CD4-positive, alpha-beta memory T cell (primary cell): ENCODE results near the gene ANKDD1A. TPM values are rescaled to one million over a fixed set of nuclear protein-coding genes. Genes with fewer than 3 reads are reported as not detected.
A peak's percentile ranks its signal among the peaks of the same experiment; 100 is the strongest.

Source experiments
- CTCF ChIA-PET: fragments of 350-600 bp; sonication (Branson Sonifier 250); formaldehyde crosslinking; loops from one replicate; lab custom pipeline; 2021; ENCODE audit warnings: inconsistent platforms; ENCODE audit not compliant: partially characterized antibody; lab: Charles Lee
- POLR2A ChIA-PET: fragments of 350-600 bp; sonication (Branson Sonifier 250); formaldehyde crosslinking; loops from one replicate; lab custom pipeline; 2021; ENCODE audit not compliant: partially characterized antibody; lab: Charles Lee
- DNase-seq, 5 donors: peaks; one replicate each; pipeline versions ENCODE4 v3.0.0 to v3.0.0-alpha.2; 2020 to 2022; ENCODE audit warnings: mixed read lengths in 1 of 5
- H3K27ac ChIP-seq: one replicate; pipeline ENCODE4 v1.7.0; 2013; ENCODE audit warnings: low read depth, low read length
- H3K27me3 ChIP-seq: 2 replicates; pipeline ENCODE4 v1.7.0; 2013; ENCODE audit warnings: mild to moderate bottlenecking, low read length, moderate library complexity; ENCODE audit not compliant: insufficient read depth
- H3K36me3 ChIP-seq: 2 replicates; pipeline ENCODE4 v1.7.0; 2013; ENCODE audit warnings: mild to moderate bottlenecking, low read length, moderate library complexity; ENCODE audit not compliant: insufficient read depth
- H3K4me1 ChIP-seq: 2 replicates; pipeline ENCODE4 v1.7.0; 2013; ENCODE audit warnings: mild to moderate bottlenecking, low read length, moderate library complexity; ENCODE audit not compliant: insufficient read depth
- H3K4me3 ChIP-seq, 2 donors: one replicate each; pipeline ENCODE4 v1.7.0; 2013; ENCODE audit warnings: low read length in 2 of 2, mild to moderate bottlenecking in 1 of 2
- H3K9me3 ChIP-seq, 2 donors: one replicate each; pipeline ENCODE4 v1.7.0; 2013; ENCODE audit warnings: low read length in 2 of 2, control low read depth in 1 of 2; ENCODE audit not compliant: control insufficient read depth in 1 of 2
- H3K27ac Mint-ChIP-seq, 7 donors: one replicate each; pipeline ENCODE4 v1.8.0; 2020 to 2021; ENCODE audit warnings: mixed read lengths in 7 of 7, mild to moderate bottlenecking in 6 of 7, inconsistent platforms in 3 of 7, moderate library complexity in 3 of 7
- H3K27me3 Mint-ChIP-seq, 2 donors: one replicate each; pipeline ENCODE4 v1.8.0; 2020 to 2021; ENCODE audit warnings: mixed read lengths in 2 of 2
- H3K36me3 Mint-ChIP-seq, 2 donors: one replicate each; pipeline ENCODE4 v1.8.0; 2020 to 2021; ENCODE audit warnings: mixed read lengths in 2 of 2, inconsistent platforms in 1 of 2, mild to moderate bottlenecking in 1 of 2
- H3K4me1 Mint-ChIP-seq, 4 donors: one replicate each; pipeline ENCODE4 v1.8.0; 2020 to 2021; ENCODE audit warnings: mixed read lengths in 4 of 4, mild to moderate bottlenecking in 1 of 4
- H3K4me3 Mint-ChIP-seq, 8 donors: one replicate each; pipeline ENCODE4 v1.8.0; 2020 to 2021; ENCODE audit warnings: mixed read lengths in 8 of 8, mild to moderate bottlenecking in 7 of 8, moderate library complexity in 6 of 8, inconsistent platforms in 3 of 8
- H3K9me3 Mint-ChIP-seq, 8 donors: one replicate each; pipeline ENCODE4 v1.8.0; 2020 to 2021; ENCODE audit warnings: mixed read lengths in 8 of 8, mild to moderate bottlenecking in 5 of 8, inconsistent platforms in 3 of 8, moderate library complexity in 1 of 8
- intact Hi-C: fragments of 100-400 bp; cut with micrococcal nuclease; formaldehyde crosslinking; loops from one replicate; pipeline ENCODE4 v1.15.1; 2023
- polyA plus RNA-seq, 2 donors: library from polyadenylated mRNA; unstranded; fragments of 300-500 nt; fragmentation: Illumina TruSeq; gene quantifications; one replicate each; pipeline ENCODE4 v1.2.3, GENCODE V29; 2021
- total RNA-seq, 2 experiments: library from RNA; stranded (reverse); gene quantifications; one replicate each; pipeline ENCODE4 v1.2.3, GENCODE V29; 2021

Gene ANKDD1A
- total RNA-seq (1 to 10 TPM; 4.5 to 5.9 TPM), polyA plus RNA-seq (1 to 10 TPM in 1 of 2 donors, under 1 TPM in 1; 0.16 to 1.7 TPM)

DNA sequence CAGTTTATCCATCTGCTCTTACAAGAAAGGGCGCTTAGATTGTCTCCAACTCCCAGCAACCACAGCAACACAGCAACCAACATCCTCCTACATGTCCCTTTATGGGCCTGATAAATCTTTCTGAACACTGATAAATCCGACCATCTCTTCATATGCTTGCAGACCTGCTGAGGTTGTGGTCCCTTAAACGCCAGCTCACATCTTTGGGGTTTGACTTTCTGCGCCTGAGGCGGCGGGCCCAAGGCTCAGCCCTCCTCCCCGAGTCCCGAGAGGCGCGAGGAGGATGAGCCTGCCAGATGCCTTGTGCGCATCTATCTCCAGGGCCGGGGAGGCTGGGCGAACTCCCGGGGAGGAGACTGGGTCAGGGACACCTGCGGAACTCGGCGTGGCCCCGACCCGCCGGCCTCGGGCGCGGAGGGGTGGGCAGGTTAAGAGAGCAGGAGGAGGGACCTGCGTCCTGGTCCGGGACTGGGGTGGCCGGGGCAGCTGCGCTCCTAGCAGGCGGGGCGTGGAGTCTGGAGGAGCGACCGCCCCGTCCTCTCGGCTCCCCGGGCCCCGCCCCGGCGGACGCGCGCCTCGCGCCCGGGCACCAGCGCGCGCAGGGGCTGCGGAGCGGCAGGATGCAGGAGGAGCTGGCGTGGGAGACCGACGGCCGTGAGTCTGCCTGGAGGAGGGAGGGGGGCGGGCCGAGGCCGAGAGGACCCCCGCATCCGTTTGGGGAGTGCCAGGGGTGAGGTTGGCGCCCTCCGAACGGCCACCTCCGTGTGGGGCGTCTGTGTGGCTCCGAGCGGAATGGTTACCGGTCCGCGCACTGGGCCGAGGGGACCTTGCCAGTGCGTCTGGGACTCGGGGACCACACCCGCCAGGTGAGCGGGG lies at the start of gene ANKDD1A:
ANKDD1A (plus strand) TSS at position 592 of the 876 bp plus-strand sequence; CDS start at position 621, 29 bp downstream.
- intact Hi-C loops, result no loop called here
- Histone ChIP-seq H3K4me1 (peaks cover 7% of the 10 kb centered on the region), H3K4me3 (peak within 1 kb of the TSS in 1 of 2 donors; percentile 47), H3K27ac (no peak within 1 kb of the TSS), H3K9me3 (no peaks in the 10 kb centered on the region), H3K27me3 (no peaks in the 10 kb centered on the region), H3K36me3 (no peaks in the 10 kb centered on the region)
- no peaks in the 10 kb centered on the region for H3K36me3 Mint-ChIP-seq
- H3K27ac Mint-ChIP-seq, result peak within 1 kb of the TSS in 1 of 7 donors; percentile 6
- POLR2A ChIA-PET, result interaction anchor here (0.8 to 3.5 kb wide), 3 partner anchors 18 to 38 kb away, joined by 3 to 18 read pairs (median 3); no protein-coding TSS in a partner anchor
- H3K9me3 Mint-ChIP-seq, result no peaks in the 10 kb centered on the region
- H3K4me1 Mint-ChIP-seq, result peaks cover 6 to 8% (median 7%) of the 10 kb centered on the region in 4 donors
- CTCF ChIA-PET, result interaction anchor here (0.7 to 2.2 kb wide), 7 partner anchors 9 to 180 kb away, joined by 3 to 7 read pairs (median 5); no protein-coding TSS in a partner anchor
- H3K27me3 Mint-ChIP-seq, result peaks cover 0 to 3% of the 10 kb centered on the region in 2 donors
- DNase-seq, result peak in 4 of 5 donors; percentile 15 to 39 (median 32)
- H3K4me3 Mint-ChIP-seq, result peak within 1 kb of the TSS; percentile 51 to 84 (median 73)

GRCh38 chr15:64861960-64862359 lies 49.7 kb upstream of the ANKDD1A start:
- H3K9me3 ChIP-seq, result no peaks in the 10 kb centered on the region
- ChIA-PET POLR2A (interaction anchor here (2.1 kb wide), 1 partner anchor 32 kb away, joined by 11 read pairs; no protein-coding TSS in a partner anchor), CTCF (interaction anchor here (1.3 to 1.5 kb wide), 2 partner anchors 20 to 26 kb away, joined by 4 to 5 read pairs; no protein-coding TSS in a partner anchor)
- no peak overlapping the region for H3K4me3 ChIP-seq
- no peaks in the 10 kb centered on the region for H3K27me3 ChIP-seq
- Mint-ChIP-seq H3K9me3 (no peaks in the 10 kb centered on the region), H3K36me3 (peaks cover 29 to 71% of the 10 kb centered on the region in 2 donors), H3K27ac (peak overlapping the region in 2 of 7 donors; percentile 42 to 53), H3K4me3 (no peak overlapping the region), H3K4me1 (peaks cover 16 to 26% (median 21%) of the 10 kb centered on the region in 4 donors), H3K27me3 (no peaks in the 10 kb centered on the region)
- DNase-seq, result no peak
- no peak overlapping the region for H3K27ac ChIP-seq
- intact Hi-C loops, result no loop called here
- peaks cover 70% of the 10 kb centered on the region for H3K36me3 ChIP-seq
- peaks cover 14% of the 10 kb centered on the region for H3K4me1 ChIP-seq

DNA sequence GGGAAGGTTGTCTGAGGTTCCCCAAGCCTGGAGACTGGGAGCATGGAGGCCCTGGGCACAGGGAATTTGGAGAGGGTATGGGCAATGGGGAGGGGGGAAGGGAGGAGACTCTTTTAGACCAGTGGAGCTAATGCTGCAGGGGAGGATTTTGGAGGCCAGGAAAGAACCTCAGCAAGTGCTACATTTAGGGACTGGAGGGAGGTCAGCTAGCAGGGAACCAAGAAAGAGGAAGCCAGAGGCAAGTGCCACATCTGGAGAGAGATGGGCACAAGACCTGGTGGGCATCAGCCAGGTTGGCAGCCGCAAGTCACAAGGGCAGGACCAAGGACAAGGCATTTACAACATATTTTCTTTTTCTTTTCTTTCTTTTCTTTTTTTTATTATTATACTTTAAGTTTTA lies 49.3 kb upstream of the ANKDD1A start:
- Histone ChIP-seq H3K27ac (no peak overlapping the region), H3K4me3 (no peak overlapping the region), H3K27me3 (no peaks in the 10 kb centered on the region), H3K4me1 (peaks cover 10% of the 10 kb centered on the region), H3K9me3 (no peaks in the 10 kb centered on the region), H3K36me3 (peaks cover 69% of the 10 kb centered on the region)
- CTCF ChIA-PET, result interaction anchor here (1.3 kb wide), 1 partner anchor 19 kb away, joined by 5 read pairs; no protein-coding TSS in a partner anchor
- Mint-ChIP-seq H3K4me1 (peaks cover 12 to 22% (median 17%) of the 10 kb centered on the region in 4 donors), H3K36me3 (peaks cover 32 to 71% of the 10 kb centered on the region in 2 donors), H3K9me3 (no peaks in the 10 kb centered on the region), H3K4me3 (peak overlapping the region in 1 of 8 donors; percentile 36), H3K27ac (peak overlapping the region in 4 of 7 donors; percentile 10 to 77 (median 52)), H3K27me3 (no peaks in the 10 kb centered on the region)
- intact Hi-C loops, result no loop called here
- no peak for DNase-seq
- POLR2A ChIA-PET, result interaction anchor here (2.1 kb wide), 1 partner anchor 31 kb away, joined by 11 read pairs; no protein-coding TSS in a partner anchor

DNA sequence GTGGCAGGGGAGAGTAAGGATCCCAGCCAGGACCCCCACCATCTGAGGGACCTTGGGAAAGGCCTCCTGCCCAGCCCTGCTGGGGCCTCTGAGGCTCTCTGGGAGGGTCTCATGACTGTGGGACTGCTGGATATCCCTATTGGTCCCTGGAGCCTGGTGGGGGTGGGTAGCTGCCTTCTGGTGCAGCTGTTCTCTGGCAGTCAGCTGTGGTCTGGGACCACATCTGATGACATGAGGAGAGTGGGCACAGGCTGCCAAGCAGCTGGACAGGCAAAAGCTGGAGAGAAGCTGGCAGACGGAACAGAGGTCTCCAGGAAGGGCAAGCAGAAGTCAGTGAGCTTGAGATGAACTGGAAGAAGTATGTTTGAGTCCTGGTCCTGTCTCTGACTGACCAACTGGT lies 47.6 kb upstream of the ANKDD1A start:
- POLR2A ChIA-PET, result interaction anchor here (0.8 to 4.0 kb wide), 4 partner anchors 16 to 30 kb away, joined by 3 to 17 read pairs (median 4); no protein-coding TSS in a partner anchor
- peaks cover 60% of the 10 kb centered on the region for H3K36me3 ChIP-seq
- no peaks in the 10 kb centered on the region for H3K27me3 Mint-ChIP-seq

GRCh38 chr15:64865126-64865997 lies 46.3 kb upstream of the ANKDD1A start:
- POLR2A ChIA-PET, result interaction anchor here (0.8 to 4.0 kb wide), 4 partner anchors 17 to 29 kb away, joined by 3 to 17 read pairs (median 4); no protein-coding TSS in a partner anchor
- no peaks in the 10 kb centered on the region for H3K9me3 Mint-ChIP-seq

More for the DNA sequence above, 47.6 kb upstream of the ANKDD1A start:
- CTCF ChIA-PET, result interaction anchor here (1.1 to 1.2 kb wide), 2 partner anchors 20 to 41 kb away, joined by 3 read pairs; no protein-coding TSS in a partner anchor
- Histone ChIP-seq H3K4me3 (no peak overlapping the region), H3K4me1 (no peaks in the 10 kb centered on the region), H3K27me3 (no peaks in the 10 kb centered on the region), H3K9me3 (no peaks in the 10 kb centered on the region), H3K27ac (no peak overlapping the region)
- peaks cover 0 to 6% (median 2%) of the 10 kb centered on the region in 4 donors for H3K4me1 Mint-ChIP-seq
- intact Hi-C loops, result no loop called here
- peaks cover 27 to 56% of the 10 kb centered on the region in 2 donors for H3K36me3 Mint-ChIP-seq
- no peak overlapping the region for H3K4me3 Mint-ChIP-seq
- peak overlapping the region in 5 of 7 donors; percentile 3 to 85 (median 57) for H3K27ac Mint-ChIP-seq
- no peak for DNase-seq
- no peaks in the 10 kb centered on the region for H3K9me3 Mint-ChIP-seq

DNA sequence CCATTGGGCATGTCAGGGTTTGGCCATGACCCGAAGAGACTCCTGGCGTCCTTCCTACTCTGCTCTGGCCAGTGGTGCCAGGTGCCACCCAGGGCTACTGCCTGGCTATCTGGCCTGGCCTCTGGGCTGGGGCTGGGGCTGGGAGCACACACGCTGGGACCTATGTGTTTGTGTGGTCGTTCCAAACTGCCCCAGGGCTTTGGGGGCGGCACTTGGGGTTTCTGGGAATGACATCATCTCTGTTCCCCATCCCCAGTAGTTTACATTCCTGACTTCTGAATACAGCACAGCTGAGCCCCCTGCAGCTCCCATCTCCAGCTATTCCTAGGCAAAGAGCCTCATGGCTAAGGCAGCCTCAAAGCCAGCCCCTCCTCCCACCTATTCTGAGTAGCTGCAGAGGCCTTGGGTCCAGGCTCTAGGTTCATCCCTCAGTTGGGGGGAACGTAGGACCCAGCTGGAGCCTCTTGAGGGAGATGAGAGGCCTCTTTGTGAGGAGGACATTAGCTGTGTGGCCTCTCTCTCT lies 45.6 kb upstream of the ANKDD1A start:
- Mint-ChIP-seq H3K27me3 (no peaks in the 10 kb centered on the region), H3K4me3 (no peak overlapping the region), H3K27ac (peak overlapping the region in 3 of 7 donors; percentile 50 to 55 (median 53)), H3K36me3 (peaks cover 35 to 49% of the 10 kb centered on the region in 2 donors), H3K4me1 (peaks cover 0 to 6% (median 4%) of the 10 kb centered on the region in 4 donors), H3K9me3 (no peaks in the 10 kb centered on the region)
- Histone ChIP-seq H3K4me3 (no peak overlapping the region), H3K36me3 (peaks cover 40% of the 10 kb centered on the region), H3K4me1 (no peaks in the 10 kb centered on the region), H3K9me3 (no peaks in the 10 kb centered on the region), H3K27me3 (no peaks in the 10 kb centered on the region), H3K27ac (no peak overlapping the region)
- ChIA-PET CTCF (no interaction called here), POLR2A (interaction anchor here (1.2 to 4.0 kb wide), 2 partner anchors 23 to 28 kb away, joined by 3 to 17 read pairs; no protein-coding TSS in a partner anchor)
- intact Hi-C loops, result no loop called here
- DNase-seq, result no peak

More at GRCh38 chr15:64865126-64865997, 46.3 kb upstream of the ANKDD1A start:
- Mint-ChIP-seq H3K4me1 (peaks cover 0 to 6% (median 4%) of the 10 kb centered on the region in 4 donors), H3K36me3 (peaks cover 35 to 52% of the 10 kb centered on the region in 2 donors), H3K4me3 (no peak overlapping the region), H3K27me3 (no peaks in the 10 kb centered on the region), H3K27ac (peak overlapping the region in 2 of 7 donors; percentile 22 to 43)
- Histone ChIP-seq H3K36me3 (peaks cover 47% of the 10 kb centered on the region), H3K4me1 (no peaks in the 10 kb centered on the region), H3K4me3 (no peak overlapping the region), H3K27ac (no peak overlapping the region), H3K27me3 (no peaks in the 10 kb centered on the region), H3K9me3 (no peaks in the 10 kb centered on the region)
- DNase-seq, result no peak
- CTCF ChIA-PET, result interaction anchor here (0.6 kb wide), 1 partner anchor 512 kb away, joined by 3 read pairs; no protein-coding TSS in a partner anchor
- intact Hi-C loops, result no loop called here
